Measurements from ENCODE around the gene NDEL1. TPM values are rescaled to one million over a fixed set of nuclear protein-coding genes. Genes with fewer than 3 reads are reported as not detected.

Gene NDEL1
- total and polyA plus RNA-seq, 8 donors: 14.4 to 28.8 (median 21.0) TPM

DNA sequence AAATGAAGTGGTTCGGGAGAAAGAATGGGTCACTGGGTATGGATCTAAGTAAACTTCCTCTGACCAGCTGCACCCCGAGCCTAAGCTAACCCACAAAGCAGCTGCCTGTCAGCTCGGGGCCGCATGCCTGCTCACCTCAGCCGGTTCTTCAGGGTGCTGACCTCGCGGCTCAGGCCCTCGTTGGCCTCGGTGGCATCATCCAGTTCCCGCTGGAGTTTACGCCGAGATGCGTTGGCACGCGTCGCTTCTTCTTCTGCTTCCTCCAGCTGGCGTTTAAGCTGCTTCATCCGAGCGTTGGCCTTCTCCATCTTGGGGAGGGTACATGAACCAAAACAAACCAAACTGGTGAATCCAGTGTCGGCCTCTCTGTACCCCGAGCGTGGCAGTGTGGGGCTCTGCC lies 41.1 kb downstream of the NDEL1 start:
- Histone ChIP-seq H3K9me3 (no peaks in the 10 kb centered on the region), H3K27ac (no peak overlapping the region), H3K36me3 (peaks cover 0 to 50% (median 8%) of the 10 kb centered on the region in 3 donors), H3K4me1 (no peaks in the 10 kb centered on the region), H3K27me3 (no peaks in the 10 kb centered on the region), H3K4me3 (no peak overlapping the region)
- 95 to 96% methylated on average over 21 to 22 of the region's 22 CpGs for WGBS, 2 donors
- intact Hi-C loops (cut with DNase I): no loop called here
- no peak for FAIRE-seq
- DNase-seq: no peak
- ATAC-seq: no peak
- TF ChIP-seq, protein P1, sequence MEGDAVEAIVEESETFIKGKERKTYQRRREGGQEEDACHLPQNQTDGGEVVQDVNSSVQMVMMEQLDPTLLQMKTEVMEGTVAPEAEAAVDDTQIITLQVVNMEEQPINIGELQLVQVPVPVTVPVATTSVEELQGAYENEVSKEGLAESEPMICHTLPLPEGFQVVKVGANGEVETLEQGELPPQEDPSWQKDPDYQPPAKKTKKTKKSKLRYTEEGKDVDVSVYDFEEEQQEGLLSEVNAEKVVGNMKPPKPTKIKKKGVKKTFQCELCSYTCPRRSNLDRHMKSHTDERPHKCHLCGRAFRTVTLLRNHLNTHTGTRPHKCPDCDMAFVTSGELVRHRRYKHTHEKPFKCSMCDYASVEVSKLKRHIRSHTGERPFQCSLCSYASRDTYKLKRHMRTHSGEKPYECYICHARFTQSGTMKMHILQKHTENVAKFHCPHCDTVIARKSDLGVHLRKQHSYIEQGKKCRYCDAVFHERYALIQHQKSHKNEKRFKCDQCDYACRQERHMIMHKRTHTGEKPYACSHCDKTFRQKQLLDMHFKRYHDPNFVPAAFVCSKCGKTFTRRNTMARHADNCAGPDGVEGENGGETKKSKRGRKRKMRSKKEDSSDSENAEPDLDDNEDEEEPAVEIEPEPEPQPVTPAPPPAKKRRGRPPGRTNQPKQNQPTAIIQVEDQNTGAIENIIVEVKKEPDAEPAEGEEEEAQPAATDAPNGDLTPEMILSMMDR (IDR thresholded peaks at IDR 0.05): no peak

DNA sequence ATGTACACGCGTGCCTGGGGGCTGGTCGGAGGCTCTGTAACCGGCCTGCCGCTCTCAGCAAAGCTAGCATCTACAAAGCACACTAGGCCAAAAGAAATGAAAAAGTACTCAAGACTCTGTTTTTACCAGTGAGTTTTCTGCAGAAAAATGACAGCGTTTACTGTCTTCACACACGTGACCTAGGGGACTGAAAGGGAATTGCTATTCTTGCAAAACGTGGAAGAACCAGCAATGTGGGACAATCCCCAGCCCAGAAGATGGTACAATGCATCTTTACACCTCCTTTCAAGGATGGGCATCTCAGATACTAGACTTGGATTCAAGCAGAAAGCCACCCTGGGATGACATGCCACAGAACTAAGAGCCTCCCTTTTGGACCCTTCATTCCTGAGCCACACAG lies 41.5 kb downstream of the NDEL1 start:
- 93 to 94% methylated on average over 8 of the region's 8 CpGs for WGBS, 2 donors
- peaks cover 0 to 50% (median 8%) of the 10 kb centered on the region in 3 donors for H3K36me3 ChIP-seq
- no peaks in the 10 kb centered on the region for H3K27me3 ChIP-seq
- H3K9me3 ChIP-seq: no peaks in the 10 kb centered on the region
- H3K27ac ChIP-seq: no peak overlapping the region
- H3K4me3 ChIP-seq: no peak overlapping the region
- intact Hi-C loops (cut with DNase I): no loop called here
- TF ChIP-seq, protein P1 (IDR thresholded peaks at IDR 0.05): no peak
- DNase-seq (peak in 1 of 6 donors; percentile 8), FAIRE-seq (no peak), ATAC-seq (no peak)
- no peaks in the 10 kb centered on the region for H3K4me1 ChIP-seq

DNA sequence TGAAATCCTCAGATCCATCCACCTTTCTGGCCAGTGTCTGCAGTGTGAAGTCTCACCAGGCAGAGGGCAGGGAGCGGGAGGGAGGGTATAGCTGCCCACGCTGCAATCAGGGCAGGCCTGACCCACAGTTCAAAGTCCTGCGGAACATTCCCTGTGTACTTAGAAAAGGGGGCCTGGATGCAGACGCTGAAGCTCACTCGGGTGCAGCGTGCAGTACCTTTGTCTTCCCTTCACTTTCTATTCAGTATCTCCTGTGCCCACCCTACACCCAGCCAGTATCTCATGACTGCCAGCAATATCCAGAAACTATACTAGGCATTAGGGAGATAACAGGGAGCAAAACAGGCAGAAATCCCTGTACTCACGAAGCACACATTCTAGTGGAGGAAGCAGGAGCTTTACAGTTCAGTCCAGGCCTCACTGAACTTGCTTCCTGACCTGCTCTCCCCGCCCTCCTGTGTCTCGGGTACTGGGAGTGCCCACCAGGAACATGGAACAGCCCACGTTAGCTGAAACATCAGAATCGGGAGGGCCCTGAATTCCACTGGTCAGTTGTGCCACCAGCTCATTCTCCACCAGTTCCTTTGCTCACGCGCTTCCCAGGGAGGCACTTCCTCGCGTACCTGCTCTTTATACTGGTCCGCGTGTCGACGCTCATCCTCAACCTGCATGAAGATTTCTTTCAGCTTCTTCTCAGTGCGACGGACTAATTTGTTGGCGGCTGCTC lies 42.2 kb downstream of the NDEL1 start:
- WGBS, 2 donors: 94% methylated on average over 22 of the region's 22 CpGs
- Histone ChIP-seq H3K27ac (no peak overlapping the region), H3K9me3 (no peaks in the 10 kb centered on the region), H3K36me3 (peaks cover 0 to 46% (median 8%) of the 10 kb centered on the region in 3 donors), H3K4me3 (no peak overlapping the region), H3K4me1 (no peaks in the 10 kb centered on the region), H3K27me3 (no peaks in the 10 kb centered on the region)
- intact Hi-C loops (cut with DNase I): no loop called here
- FAIRE-seq (no peak), DNase-seq (peak in 1 of 6 donors; percentile 23), ATAC-seq (peak in 1 of 4 donors; percentile 8)
- TF ChIP-seq, protein P1 (IDR thresholded peaks at IDR 0.05): no peak

DNA sequence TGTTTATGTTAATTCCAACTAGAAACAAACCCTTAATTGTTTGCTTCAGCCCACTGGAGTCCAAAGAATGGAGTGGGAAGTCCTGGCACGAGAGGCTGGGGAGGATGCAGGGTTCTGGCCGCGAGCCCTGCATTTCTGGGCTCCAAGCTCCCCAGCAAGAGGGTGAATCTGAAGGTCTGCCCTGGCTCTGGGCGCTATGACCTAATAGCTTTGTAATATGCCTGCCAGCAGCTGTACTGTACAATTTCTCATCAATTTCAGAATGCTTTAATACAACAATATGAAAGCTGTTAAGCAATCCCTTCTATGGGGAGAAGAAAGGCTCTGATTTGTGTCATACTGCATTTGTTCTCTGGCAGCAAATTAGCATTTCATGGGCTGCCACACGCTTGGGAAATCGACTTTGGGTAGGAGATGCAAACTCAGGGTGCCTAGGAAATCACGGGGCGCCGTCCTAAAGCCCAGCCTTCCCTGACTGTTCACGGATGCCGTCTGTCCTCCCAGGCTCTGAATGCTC lies 43.8 kb downstream of the NDEL1 start:
- Histone ChIP-seq H3K4me3 (no peak overlapping the region), H3K4me1 (no peaks in the 10 kb centered on the region), H3K27ac (no peak overlapping the region), H3K9me3 (no peaks in the 10 kb centered on the region), H3K27me3 (no peaks in the 10 kb centered on the region), H3K36me3 (peaks cover 0 to 43% (median 8%) of the 10 kb centered on the region in 3 donors)
- TF ChIP-seq, protein P1 (IDR thresholded peaks at IDR 0.05): no peak
- WGBS, 2 donors: 78 to 80% methylated on average over 11 of the region's 11 CpGs
- DNase-seq: peak in 1 of 6 donors; percentile 30
- intact Hi-C loops (cut with DNase I): no loop called here
- ATAC-seq: peak in 2 of 4 donors; percentile 20 to 29
- FAIRE-seq: no peak

Measured in pancreas (tissue), 10 donors.